Measurements from ENCODE around the gene FSD1.

The FSD1 gene

DNA sequence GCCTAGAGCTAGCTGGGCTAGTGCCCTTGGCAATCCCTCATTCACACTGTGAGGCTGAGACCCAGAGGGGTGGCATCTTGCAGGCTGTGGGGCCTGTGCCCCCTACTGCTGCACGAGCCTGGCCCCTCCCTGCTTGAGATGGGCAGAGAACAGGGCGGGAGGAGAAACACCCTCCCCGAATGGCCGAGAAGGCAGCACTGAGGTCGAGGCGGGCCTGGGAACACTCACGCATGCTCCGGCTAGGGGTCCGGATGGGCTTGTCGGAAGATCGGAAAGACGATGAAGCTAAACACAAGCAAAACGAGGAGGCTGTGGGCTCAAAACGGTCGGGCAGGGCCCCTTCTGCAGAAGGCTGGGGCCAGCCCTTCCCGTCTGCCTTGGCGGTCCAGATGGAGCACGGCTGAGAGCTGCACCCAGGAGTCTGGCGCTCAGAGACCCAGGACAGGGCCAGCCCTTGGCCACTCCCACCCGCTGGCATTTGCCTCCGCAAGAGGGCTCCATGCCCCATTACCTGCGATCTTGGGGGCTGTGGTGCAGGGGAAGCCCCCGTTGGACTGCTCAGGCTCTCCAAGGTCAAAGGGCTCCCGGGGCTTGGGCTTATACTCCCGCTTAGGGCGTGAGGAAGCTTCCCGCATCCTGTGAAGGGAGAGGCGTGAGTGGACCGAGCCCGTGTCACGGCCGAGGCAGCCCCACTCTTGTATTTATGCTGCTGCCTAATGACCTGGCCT, 57.9 kb downstream of the FSD1 start:
- H3K27me3 ChIP-seq (replicated peaks; ENCODE audit: control insufficient read depth, insufficient read depth, low read length) = no peaks in the 10 kb centered on the region
- no peak overlapping the region for H3K4me3 ChIP-seq (replicated peaks; ENCODE audit: low read depth, low read length)
- peak; percentile 13 for DNase-seq (ENCODE audit: extremely low read depth, insufficient read length)
- TF ChIP-seq, protein P1, sequence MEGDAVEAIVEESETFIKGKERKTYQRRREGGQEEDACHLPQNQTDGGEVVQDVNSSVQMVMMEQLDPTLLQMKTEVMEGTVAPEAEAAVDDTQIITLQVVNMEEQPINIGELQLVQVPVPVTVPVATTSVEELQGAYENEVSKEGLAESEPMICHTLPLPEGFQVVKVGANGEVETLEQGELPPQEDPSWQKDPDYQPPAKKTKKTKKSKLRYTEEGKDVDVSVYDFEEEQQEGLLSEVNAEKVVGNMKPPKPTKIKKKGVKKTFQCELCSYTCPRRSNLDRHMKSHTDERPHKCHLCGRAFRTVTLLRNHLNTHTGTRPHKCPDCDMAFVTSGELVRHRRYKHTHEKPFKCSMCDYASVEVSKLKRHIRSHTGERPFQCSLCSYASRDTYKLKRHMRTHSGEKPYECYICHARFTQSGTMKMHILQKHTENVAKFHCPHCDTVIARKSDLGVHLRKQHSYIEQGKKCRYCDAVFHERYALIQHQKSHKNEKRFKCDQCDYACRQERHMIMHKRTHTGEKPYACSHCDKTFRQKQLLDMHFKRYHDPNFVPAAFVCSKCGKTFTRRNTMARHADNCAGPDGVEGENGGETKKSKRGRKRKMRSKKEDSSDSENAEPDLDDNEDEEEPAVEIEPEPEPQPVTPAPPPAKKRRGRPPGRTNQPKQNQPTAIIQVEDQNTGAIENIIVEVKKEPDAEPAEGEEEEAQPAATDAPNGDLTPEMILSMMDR (IDR thresholded peaks at IDR 0.05; ENCODE audit: insufficient read depth, low read length, poor library complexity, severe bottlenecking) = no peak
- peaks cover 55% of the 10 kb centered on the region for H3K36me3 ChIP-seq (ENCODE audit: control insufficient read depth, insufficient read depth, low read length)

DNA sequence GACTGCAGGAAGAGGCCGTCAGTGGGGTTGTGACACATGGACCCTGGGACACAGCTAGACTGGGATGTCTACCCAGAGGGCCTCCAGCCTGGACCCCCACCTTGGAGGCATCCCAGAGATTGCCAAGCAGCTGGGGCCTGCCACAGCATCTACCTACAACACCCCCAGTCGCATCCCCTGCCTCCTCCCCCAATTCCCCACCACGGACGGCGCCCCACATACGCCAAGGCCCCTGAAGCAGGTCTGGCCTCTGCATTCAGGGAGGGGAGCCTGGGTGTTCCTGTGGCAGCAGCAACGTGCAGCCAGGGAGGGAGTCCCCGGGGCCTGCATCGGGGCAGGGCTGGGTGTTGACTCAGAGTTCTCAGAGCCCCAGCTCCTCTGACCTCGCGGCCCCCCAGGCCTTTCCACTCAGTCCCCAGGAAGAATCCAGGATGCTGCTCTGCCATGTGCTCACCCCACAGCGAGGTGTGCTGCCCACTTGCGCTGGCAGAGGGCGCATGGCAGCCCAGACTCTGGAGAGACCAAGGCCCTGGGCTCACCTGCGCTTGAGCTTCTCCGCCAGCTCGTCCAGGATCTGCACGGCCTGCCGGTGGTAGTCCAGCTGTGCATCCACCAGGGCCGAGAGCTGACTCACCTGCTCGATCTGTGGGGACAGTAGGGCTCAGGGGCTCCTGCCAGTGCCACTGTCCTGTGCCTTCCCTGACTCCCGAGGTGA, 58.6 kb downstream of the FSD1 start:
- TF ChIP-seq, protein P1 (IDR thresholded peaks at IDR 0.05; ENCODE audit: insufficient read depth, low read length, poor library complexity, severe bottlenecking) = no peak
- Histone ChIP-seq H3K36me3 (ENCODE audit: control insufficient read depth, insufficient read depth, low read length) (peaks cover 54% of the 10 kb centered on the region), H3K4me3 (replicated peaks; ENCODE audit: low read depth, low read length) (no peak overlapping the region), H3K27me3 (replicated peaks; ENCODE audit: control insufficient read depth, insufficient read depth, low read length) (no peaks in the 10 kb centered on the region)
- peak; percentile 23 for DNase-seq (ENCODE audit: extremely low read depth, insufficient read length)

DNA sequence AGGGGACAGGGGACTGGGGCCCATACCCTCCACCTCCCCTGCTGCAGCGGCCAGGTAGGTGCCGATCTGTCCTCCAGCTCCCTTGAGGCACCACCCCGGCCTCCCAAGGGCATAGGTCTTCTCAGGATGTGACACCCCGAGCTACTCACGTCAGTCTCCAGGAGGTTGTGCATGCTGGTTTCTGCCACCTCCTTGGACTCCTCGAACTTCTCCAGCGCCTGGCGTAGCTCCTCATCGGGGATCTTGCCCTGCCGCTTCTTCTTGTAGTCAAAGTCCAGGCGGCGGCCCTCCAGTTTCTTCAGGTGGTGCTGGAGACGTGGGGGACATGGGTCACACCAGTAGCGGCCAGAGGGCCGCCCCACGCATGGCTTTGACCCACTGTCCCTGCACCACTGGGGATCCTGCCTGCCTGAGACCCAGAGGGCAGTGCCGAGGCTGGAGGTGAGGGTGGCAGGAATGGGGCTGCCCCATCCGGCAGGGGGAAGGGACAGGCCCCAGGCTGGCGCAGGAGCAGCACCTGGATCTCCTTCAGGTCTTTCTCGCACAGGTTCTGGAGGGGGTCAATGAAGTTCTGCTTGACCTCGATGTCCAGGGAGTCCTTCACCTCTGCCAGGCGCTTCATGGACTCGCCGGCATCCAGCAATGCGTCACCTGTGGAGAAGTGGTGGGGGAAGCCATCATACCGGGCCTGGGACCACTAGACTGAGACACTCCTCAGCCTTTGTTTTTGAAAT, 59.3 kb downstream of the FSD1 start:
- DNase-seq (ENCODE audit: extremely low read depth, insufficient read length) = peak; percentile 20
- TF ChIP-seq, protein P1 (IDR thresholded peaks at IDR 0.05; ENCODE audit: insufficient read depth, low read length, poor library complexity, severe bottlenecking) = no peak
- H3K36me3 ChIP-seq (ENCODE audit: control insufficient read depth, insufficient read depth, low read length) = peaks cover 51% of the 10 kb centered on the region
- H3K4me3 ChIP-seq (replicated peaks; ENCODE audit: low read depth, low read length) = no peak overlapping the region
- no peaks in the 10 kb centered on the region for H3K27me3 ChIP-seq (replicated peaks; ENCODE audit: control insufficient read depth, insufficient read depth, low read length)

DNA sequence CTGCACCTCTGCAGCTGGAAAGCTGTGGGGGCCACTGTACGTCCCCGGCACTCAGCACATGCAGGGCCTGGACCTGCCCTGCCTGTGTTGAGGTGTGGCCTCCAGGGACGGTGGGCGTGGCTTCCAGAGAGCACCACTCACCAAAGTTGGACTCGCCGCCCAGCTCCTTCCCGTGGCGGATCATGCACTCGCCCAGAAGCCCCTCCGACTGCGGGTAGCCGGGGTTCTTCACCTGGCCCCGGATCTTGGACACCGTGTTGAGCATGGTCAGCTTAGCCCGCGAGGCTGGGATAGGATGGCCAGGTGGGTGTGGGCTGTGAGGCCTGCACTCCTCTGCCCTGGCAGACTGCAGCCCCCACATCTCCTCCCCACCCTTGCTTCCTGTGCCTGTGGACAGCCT, 60.9 kb downstream of the FSD1 start:
- Histone ChIP-seq H3K4me3 (replicated peaks; ENCODE audit: low read depth, low read length) (no peak overlapping the region), H3K36me3 (ENCODE audit: control insufficient read depth, insufficient read depth, low read length) (peaks cover 45% of the 10 kb centered on the region)
- peak; percentile 15 for DNase-seq (ENCODE audit: extremely low read depth, insufficient read length)

DNA sequence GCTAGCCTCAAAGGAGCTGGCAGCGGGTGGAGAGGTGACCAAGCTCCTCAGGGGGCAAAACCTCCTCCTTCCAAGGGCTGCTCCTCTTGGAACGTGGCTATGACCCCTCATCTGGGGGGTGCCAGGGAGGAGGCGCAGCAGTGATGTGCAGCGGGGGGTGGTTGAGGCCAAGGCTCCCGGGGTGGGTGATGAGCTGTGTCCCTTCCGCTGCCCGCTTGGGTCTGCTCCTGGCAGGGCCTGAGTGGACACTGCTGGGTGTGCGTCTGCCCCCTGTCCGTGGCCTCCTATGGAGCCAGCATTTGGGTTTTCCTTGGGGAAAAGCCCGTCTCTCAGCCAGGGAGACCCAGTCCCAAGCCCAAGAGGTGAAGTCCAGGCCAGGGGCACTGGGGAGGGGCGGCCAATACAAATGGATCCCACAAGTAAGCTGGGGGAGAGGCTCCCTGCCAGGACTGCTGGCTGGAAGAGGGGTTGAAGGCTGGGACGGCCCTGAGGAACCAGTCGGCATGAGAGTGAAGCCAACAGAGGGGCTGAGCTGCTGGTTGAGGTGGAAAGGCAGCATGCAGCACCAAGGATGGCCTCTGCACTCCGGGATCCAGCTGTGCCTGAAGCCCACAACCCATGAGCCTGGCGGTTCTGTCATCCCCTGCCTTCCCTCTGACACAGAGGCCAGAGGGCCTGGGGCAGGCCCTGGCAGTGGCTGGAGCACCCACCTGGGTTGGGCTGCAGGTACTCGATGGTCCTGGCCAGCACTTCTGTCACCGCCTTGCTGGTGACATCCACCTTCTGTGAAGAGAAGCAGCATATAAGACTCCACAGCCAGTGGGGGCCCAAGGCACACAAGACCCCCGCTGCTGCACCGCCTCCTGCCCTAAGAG, 61.6 kb downstream of the FSD1 start:
- H3K27me3 ChIP-seq (replicated peaks; ENCODE audit: control insufficient read depth, insufficient read depth, low read length) = no peaks in the 10 kb centered on the region
- H3K4me3 ChIP-seq (replicated peaks; ENCODE audit: low read depth, low read length) = no peak overlapping the region
- DNase-seq (ENCODE audit: extremely low read depth, insufficient read length) = no peak
- peaks cover 41% of the 10 kb centered on the region for H3K36me3 ChIP-seq (ENCODE audit: control insufficient read depth, insufficient read depth, low read length)
- TF ChIP-seq, protein P1 (IDR thresholded peaks at IDR 0.05; ENCODE audit: insufficient read depth, low read length, poor library complexity, severe bottlenecking) = no peak

More for the DNA sequence above, 60.9 kb downstream of the FSD1 start:
- H3K27me3 ChIP-seq (replicated peaks; ENCODE audit: control insufficient read depth, insufficient read depth, low read length) = no peaks in the 10 kb centered on the region
- TF ChIP-seq, protein P1 (IDR thresholded peaks at IDR 0.05; ENCODE audit: insufficient read depth, low read length, poor library complexity, severe bottlenecking) = no peak
